Activated T-helper 1 cell treated with anti-CD3 and anti-CD28 coated beads, Interleukin-2, amount 50 U/mL, for 16 hours (primary cell): ENCODE measurements around the gene JPH3.

Experiments used
- DNase-seq, 2 donors: peaks; one replicate each; pipeline ENCODE4 v3.0.0-alpha.2; 2020; ENCODE audit warnings: low read depth in 1 of 2, low spot score in 1 of 2

JPH3 gene

GRCh38 chr16:87694441-87695125, 92.3 kb downstream of the JPH3 start:
- no peak for DNase-seq

DNA sequence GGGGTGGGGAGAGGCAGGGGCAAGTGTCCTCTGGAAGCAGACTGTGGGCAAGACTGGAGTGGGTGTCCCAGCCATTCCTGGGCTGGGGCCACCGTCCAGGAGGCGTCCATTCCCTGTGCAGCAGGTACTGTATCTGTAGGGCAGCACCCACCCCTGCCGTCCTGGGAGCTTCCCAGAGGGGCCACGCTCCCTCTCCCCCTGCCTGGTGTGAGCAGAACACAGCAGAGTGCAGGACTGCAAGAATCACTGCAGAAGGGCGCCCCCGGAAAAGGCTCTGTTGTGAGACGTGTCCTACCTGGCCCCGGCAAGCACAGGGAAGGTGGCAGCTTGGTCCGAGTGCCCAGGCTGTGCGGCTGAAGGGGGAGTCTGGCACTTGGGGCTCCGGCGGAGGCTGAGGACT, 93.2 kb downstream of the JPH3 start:
- no peak for DNase-seq

- no peak for DNase-seq
These were observed 94.4 kb downstream of the JPH3 start for GRCh38 chr16:87696726-87697125.

- DNase-seq = no peak
These were observed 94.9 kb downstream of the JPH3 start for GRCh38 chr16:87697256-87697655.

- DNase-seq = no peak
These were observed 95.5 kb downstream of the JPH3 start for GRCh38 chr16:87697792-87698191.

DNA sequence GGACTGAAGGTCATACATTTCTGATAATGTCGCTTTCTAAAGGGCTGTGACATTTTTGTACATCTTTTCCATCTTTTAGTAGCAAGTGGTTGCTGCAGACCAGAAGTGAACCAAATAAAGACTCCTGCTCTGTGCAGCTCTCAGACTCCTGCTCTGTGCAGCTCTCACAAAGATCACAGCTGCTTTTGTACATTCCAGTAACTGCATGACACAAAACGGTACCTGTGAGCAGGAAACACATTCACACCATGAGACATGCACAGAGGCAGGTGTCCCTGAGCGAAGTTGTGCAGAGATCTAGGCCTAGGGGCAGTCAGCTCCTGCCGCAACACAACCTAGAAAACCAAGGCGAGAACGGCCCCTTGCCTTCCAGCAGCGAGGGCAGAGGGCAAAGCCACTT, 95.9 kb downstream of the JPH3 start:
- DNase-seq = no peak

GRCh38 chr16:87698676-87699199, 96.4 kb downstream of the JPH3 start:
- no peak for DNase-seq

GRCh38 chr16:87700406-87701077, 98.2 kb downstream of the JPH3 start:
- DNase-seq = no peak

DNA sequence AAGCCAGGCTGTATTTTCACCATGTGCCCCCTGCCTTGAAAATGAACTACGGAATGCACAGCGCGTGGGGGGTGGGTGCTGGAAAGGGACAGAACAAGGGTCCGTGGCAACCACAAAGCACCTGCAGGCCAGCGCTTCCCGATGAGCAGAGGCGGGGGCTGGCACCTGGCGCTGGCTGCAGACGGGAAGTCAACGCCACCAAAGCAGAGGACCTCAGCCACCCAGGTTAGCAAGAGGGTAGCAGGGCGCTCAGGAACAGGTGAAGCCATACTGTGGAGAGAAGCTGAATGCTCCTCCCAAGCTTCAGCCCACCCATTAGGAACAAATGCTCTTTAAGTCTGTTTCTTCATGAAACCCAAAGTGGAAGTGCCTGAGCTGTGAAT, 98.8 kb downstream of the JPH3 start:
- no peak for DNase-seq

DNA sequence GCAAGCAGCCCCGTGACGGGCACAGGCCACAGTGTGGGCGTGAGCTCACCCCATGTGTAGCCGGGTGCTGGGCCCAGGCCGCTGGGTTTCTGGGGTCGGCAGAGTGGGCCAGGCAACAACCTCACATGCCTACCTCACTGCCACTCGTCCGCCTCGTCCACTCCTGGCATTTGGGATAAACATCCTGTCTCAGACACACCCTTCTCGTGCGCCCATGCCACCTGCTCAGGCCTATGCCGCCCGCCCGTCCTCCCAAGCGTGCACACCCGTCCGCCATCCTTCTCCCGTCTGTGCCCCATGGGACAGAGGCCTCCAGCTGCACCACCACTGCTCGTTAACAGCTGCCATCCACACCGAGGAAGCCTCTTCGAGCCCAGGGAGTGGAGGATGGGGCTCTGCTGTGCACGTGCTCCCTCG, 99.2 kb downstream of the JPH3 start:
- no peak for DNase-seq

- no peak for DNase-seq
These were observed 100.1 kb downstream of the JPH3 start for GRCh38 chr16:87702325-87702811.

DNA sequence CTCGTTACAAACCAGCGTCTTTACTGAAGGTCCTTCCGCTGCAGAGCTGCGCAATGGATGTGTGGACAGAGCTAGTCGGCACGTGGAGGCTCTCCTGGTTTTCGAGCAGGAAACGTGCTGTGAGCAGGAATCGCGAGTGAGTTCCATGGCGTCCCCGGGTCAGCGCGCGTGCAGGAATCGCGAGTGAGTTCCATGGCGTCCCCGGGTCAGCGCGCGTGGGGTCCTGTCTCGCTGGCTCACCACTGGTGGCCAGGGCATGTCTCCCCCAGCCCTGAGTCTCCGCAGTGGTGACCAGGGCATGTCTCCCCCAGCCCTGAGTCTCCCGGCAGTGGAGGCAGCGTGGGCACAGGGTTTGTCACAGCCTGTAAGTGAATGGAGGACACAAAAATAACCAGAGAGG, 100.8 kb downstream of the JPH3 start:
- DNase-seq = no peak

GRCh38 chr16:87703835-87704375, 101.6 kb downstream of the JPH3 start:
- no peak for DNase-seq

- no peak for DNase-seq
These were observed 102.5 kb downstream of the JPH3 start for GRCh38 chr16:87704754-87705353.

DNA sequence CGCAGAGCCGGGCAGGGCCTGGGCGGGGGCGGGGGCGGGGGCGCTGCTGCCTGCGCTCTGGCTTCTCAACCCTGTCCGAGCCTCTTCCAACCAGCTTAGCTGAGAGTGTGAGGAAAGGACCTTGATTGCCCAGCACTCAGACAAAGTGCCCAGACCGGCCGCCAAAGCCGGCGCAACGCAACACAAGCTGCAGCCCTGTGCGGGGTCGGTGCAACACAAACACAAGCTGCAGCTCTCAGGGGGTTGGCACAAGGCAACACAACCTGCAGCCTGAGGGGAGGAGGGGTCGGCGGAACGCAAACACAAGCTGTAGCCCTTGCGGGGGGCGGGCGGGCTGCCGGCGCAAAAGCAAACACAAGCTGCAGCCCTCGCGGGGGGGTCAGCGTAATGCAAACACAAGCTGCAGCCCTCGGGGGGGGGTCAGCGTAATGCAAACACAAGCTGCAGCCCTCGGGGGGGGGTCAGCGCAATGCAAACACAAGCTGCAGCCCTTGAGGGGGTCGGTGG, 103.5 kb downstream of the JPH3 start:
- DNase-seq = no peak

- no peak for DNase-seq
These were observed 104.1 kb downstream of the JPH3 start for GRCh38 chr16:87706278-87707000.

- DNase-seq = no peak
These were observed 104.8 kb downstream of the JPH3 start for GRCh38 chr16:87707097-87707496.

- no peak for DNase-seq
These were observed 105.6 kb downstream of the JPH3 start for GRCh38 chr16:87707714-87708580.

DNA sequence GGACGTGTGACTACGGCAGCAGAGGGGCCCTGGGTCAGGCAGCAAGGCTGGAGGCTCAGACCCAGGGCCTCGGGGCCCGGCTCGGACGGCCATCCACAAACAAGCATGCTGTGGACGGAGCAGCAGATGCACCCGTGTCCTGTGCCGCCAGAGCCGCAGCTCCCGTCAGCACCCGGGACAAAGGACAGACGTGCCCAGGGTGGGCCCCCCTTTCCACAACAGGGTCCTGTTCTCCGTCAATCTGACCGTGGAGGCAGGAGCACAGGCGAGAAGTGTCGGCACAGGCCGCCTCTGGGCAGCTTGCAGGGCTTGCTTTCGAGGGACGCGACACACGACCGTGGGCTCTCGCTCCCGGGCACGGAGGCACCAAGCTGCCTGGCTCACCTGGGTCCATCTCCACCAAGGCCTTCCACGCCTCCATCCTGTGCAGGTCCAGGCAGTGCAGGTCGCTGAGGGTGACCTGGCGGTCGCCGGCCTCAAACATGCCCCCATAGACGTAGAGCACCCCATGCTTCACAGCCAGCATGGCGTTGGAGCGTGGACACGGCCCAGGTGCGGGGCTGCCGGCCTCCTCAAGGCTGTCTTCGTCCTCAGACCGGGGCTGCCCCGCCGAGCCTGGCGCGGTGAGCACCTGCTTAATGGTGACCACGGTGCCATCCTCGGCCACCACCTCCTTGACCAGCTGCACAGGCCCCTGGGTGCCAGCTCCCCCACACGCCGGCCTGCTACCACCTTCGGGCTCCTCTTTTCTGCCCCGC, 106.8 kb downstream of the JPH3 start:
- DNase-seq = no peak
